ENCODE measurements around the gene DPEP2NB. TPM values are rescaled to one million over a fixed set of nuclear protein-coding genes. Genes with fewer than 3 reads are reported as not detected.

Gene DPEP2NB
- total and polyA plus RNA-seq, 8 donors = not detected

GRCh38 chr16:68055395-68055794, 39.7 kb upstream of the DPEP2NB start:
- no peaks in the 10 kb centered on the region for H3K27me3 ChIP-seq
- intact Hi-C loops (cut with DNase I) = no loop called here
- no peak overlapping the region for H3K4me3 ChIP-seq
- TF ChIP-seq CTCF (IDR thresholded peaks at IDR 0.05) = no peak
- no peak overlapping the region for H3K27ac ChIP-seq
- H3K36me3 ChIP-seq = peaks cover 0 to 74% of the 10 kb centered on the region in 2 donors
- DNase-seq (no peak), ATAC-seq (no peak)
- H3K4me1 ChIP-seq = peaks cover 0 to 7% of the 10 kb centered on the region in 2 donors
- H3K9me3 ChIP-seq = no peaks in the 10 kb centered on the region

- Histone ChIP-seq H3K9me3 (no peaks in the 10 kb centered on the region), H3K4me3 (no peak overlapping the region), H3K4me1 (no peaks in the 10 kb centered on the region), H3K27ac (no peak overlapping the region), H3K36me3 (peaks cover 0 to 68% of the 10 kb centered on the region in 2 donors), H3K27me3 (no peaks in the 10 kb centered on the region)
- intact Hi-C loops (cut with DNase I) = loop anchor here in 1 of 2 donors (10.0 kb wide), 1 partner anchor 65 kb away; the partner anchor contains the start of gene DPEP3
- ATAC-seq (peak; percentile 36), DNase-seq (no peak)
- no peak for TF ChIP-seq CTCF (IDR thresholded peaks at IDR 0.05)
Observed at GRCh38 chr16:68049449-68049848, 33.7 kb upstream of the DPEP2NB start.

- Histone ChIP-seq H3K4me1 (no peaks in the 10 kb centered on the region), H3K27me3 (no peaks in the 10 kb centered on the region), H3K9me3 (no peaks in the 10 kb centered on the region), H3K27ac (peak overlapping the region in 1 of 2 donors; percentile 25), H3K36me3 (peaks cover 0 to 56% of the 10 kb centered on the region in 2 donors), H3K4me3 (no peak overlapping the region)
- no peak for TF ChIP-seq CTCF (IDR thresholded peaks at IDR 0.05)
- no peak for ATAC-seq
- intact Hi-C loops (cut with DNase I) = loop anchor here in 1 of 2 donors (10.0 kb wide), 1 partner anchor 63 kb away; the partner anchor contains the start of gene DPEP3
- no peak for DNase-seq
Observed at GRCh38 chr16:68047987-68048386, 32.3 kb upstream of the DPEP2NB start.

GRCh38 chr16:68046106-68046505, 30.4 kb upstream of the DPEP2NB start:
- no peak for DNase-seq
- Histone ChIP-seq H3K4me3 (no peak overlapping the region), H3K9me3 (no peaks in the 10 kb centered on the region), H3K27ac (no peak overlapping the region), H3K27me3 (no peaks in the 10 kb centered on the region), H3K4me1 (peaks cover 0 to 14% of the 10 kb centered on the region in 2 donors), H3K36me3 (peaks cover 0 to 39% of the 10 kb centered on the region in 2 donors)
- ATAC-seq = no peak
- intact Hi-C loops (cut with DNase I) = loop anchor here in 1 of 2 donors (10.0 kb wide), 1 partner anchor 61 kb away; the partner anchor contains the start of gene DPEP3
- TF ChIP-seq CTCF (IDR thresholded peaks at IDR 0.05) = no peak

- H3K36me3 ChIP-seq = peaks cover 0 to 20% of the 10 kb centered on the region in 2 donors
- peak overlapping the region in 1 of 2 donors; percentile 83 for H3K27ac ChIP-seq
- intact Hi-C loops (cut with DNase I) = loop anchor here in 1 of 2 donors (10.0 kb wide), 1 partner anchor 57 kb away; the partner anchor contains the start of gene DPEP3
Observed at GRCh38 chr16:68041783-68042182, 26.1 kb upstream of the DPEP2NB start.

More at GRCh38 chr16:68041783-68042182, 26.1 kb upstream of the DPEP2NB start:
- TF ChIP-seq CTCF (IDR thresholded peaks at IDR 0.05) = no peak
- Histone ChIP-seq H3K27me3 (no peaks in the 10 kb centered on the region), H3K4me1 (peaks cover 0 to 57% of the 10 kb centered on the region in 2 donors), H3K4me3 (no peak overlapping the region), H3K9me3 (no peaks in the 10 kb centered on the region)
- ATAC-seq (peak; percentile 33), DNase-seq (no peak)
